Transverse colon (tissue), 3 donors: ENCODE results near the gene ANTKMT.

ENCODE experiments used
- EP300 ChIP-seq: sonication (generic); formaldehyde crosslinking; IDR thresholded peaks from one replicate; pipeline ENCODE4 v1.6.1; 2017; ENCODE audit warnings: antibody characterized with exemption, low read depth
- TF ChIP-seq, protein P1 (sequence below), 5 experiments: fragments of 200-600 bp in 3 of 5; fragments of 450-650 bp in 2 of 5; sonication (generic) in 3 of 5; IDR thresholded peaks; 1 replicate in 2 of 5; 2 replicates in 3 of 5; pipeline ENCODE4 v1.5.1; 2016 to 2017; ENCODE audit warnings: antibody characterized with exemption in 5 of 5, inconsistent platforms in 3 of 5, mild to moderate bottlenecking in 2 of 5, moderate library complexity in 1 of 5

DNA sequence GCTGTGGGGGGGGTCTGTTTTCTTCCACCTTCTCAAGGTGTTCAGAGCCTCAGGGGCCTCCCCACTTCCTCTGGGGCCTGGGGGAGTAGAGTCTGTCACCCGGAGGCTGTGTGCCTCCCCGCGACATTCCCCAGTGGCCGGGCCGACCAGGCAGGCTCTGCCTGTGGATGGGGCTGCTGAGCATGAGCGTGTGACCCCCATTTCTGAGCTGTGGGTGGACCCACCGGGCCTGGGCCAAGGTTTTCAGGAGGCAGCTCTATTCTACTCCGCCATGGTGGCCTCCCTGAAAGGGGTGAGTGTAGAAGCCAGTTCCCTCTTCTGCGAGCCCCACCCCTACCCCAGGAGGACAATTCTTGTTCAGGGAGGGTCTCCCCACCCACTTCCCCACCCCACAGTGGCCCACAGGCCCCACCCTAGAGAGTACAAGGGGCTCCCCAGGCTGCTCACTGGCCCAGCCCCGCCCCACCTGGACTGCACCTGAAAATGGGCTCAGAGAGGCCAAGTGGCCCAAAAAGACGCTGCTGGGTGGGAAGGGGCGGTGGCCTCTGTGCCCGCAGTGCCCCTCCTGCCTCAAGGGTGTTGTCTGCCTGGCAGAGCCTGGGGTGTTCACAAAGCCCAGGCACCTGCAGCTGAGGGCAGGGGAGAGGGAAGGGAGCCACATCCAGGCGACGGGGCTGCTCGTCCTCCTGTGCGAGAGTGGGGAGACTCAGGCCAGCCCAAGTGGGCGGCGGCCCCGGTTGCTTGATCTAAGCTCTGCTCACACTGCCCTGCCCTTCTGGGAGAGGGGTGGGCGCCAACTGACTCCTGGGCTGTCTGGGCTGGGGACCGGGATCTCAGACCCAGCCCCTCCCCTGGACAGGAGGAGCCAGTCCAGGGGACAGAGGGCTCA is 40.9 kb downstream of the ANTKMT start:
- TF ChIP-seq, protein P1, sequence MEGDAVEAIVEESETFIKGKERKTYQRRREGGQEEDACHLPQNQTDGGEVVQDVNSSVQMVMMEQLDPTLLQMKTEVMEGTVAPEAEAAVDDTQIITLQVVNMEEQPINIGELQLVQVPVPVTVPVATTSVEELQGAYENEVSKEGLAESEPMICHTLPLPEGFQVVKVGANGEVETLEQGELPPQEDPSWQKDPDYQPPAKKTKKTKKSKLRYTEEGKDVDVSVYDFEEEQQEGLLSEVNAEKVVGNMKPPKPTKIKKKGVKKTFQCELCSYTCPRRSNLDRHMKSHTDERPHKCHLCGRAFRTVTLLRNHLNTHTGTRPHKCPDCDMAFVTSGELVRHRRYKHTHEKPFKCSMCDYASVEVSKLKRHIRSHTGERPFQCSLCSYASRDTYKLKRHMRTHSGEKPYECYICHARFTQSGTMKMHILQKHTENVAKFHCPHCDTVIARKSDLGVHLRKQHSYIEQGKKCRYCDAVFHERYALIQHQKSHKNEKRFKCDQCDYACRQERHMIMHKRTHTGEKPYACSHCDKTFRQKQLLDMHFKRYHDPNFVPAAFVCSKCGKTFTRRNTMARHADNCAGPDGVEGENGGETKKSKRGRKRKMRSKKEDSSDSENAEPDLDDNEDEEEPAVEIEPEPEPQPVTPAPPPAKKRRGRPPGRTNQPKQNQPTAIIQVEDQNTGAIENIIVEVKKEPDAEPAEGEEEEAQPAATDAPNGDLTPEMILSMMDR (IDR thresholded peaks at IDR 0.05) = no peak
- no peak for TF ChIP-seq EP300
